Measurements from ENCODE around the gene PLA2G15.

Gene PLA2G15

GRCh38 chr16:68233085-68233834 lies 11.9 kb upstream of the PLA2G15 start:
- DNase-seq, result no peak

GRCh38 chr16:68233835-68234187 lies 11.4 kb upstream of the PLA2G15 start:
- no peak for DNase-seq

- DNase-seq, result no peak
Observed at GRCh38 chr16:68234188-68235107, 10.7 kb upstream of the PLA2G15 start.

GRCh38 chr16:68235108-68235886 lies 9.9 kb upstream of the PLA2G15 start:
- no peak for DNase-seq

- DNase-seq, result no peak
Observed at GRCh38 chr16:68235887-68236136, 9.4 kb upstream of the PLA2G15 start, which contains the start of gene ESRP2. Gene ESRP2 (minus strand): TSS chr16:68236127. CDS start chr16:68236045, 82 bp downstream.

GRCh38 chr16:68236137-68236825 lies 8.9 kb upstream of the PLA2G15 start:
- no peak for DNase-seq

- DNase-seq, result no peak
Observed at GRCh38 chr16:68236826-68237242, 8.3 kb upstream of the PLA2G15 start.

- DNase-seq, result peak; percentile 95
Observed at GRCh38 chr16:68237243-68238028, 7.7 kb upstream of the PLA2G15 start.

- DNase-seq, result no peak
Observed at GRCh38 chr16:68238029-68238345, 7.2 kb upstream of the PLA2G15 start.

- no peak for DNase-seq
Observed at GRCh38 chr16:68242085-68242484, 3.1 kb upstream of the PLA2G15 start.

GRCh38 chr16:68242926-68243858 lies 2.0 kb upstream of the PLA2G15 start:
- no peak for DNase-seq

- no peak for DNase-seq
Observed at GRCh38 chr16:68244481-68244902, 681 bp upstream of the PLA2G15 start.

GRCh38 chr16:68246121-68246520 lies 948 bp downstream of the PLA2G15 start:
- DNase-seq, result no peak

GRCh38 chr16:68246666-68247065 lies 1.5 kb downstream of the PLA2G15 start:
- no peak for DNase-seq

GRCh38 chr16:68247400-68247799 lies 2.2 kb downstream of the PLA2G15 start:
- no peak for DNase-seq

GRCh38 chr16:68247932-68248331 lies 2.8 kb downstream of the PLA2G15 start:
- no peak for DNase-seq

- DNase-seq, result no peak
Observed at GRCh38 chr16:68249371-68249770, 4.2 kb downstream of the PLA2G15 start.

- DNase-seq, result no peak
Observed at GRCh38 chr16:68250951-68251350, 5.8 kb downstream of the PLA2G15 start.

GRCh38 chr16:68251832-68252231 lies 6.7 kb downstream of the PLA2G15 start:
- no peak for DNase-seq

GRCh38 chr16:68252383-68252782 lies 7.2 kb downstream of the PLA2G15 start:
- no peak for DNase-seq

- DNase-seq, result no peak
Observed at GRCh38 chr16:68253721-68254120, 8.5 kb downstream of the PLA2G15 start.
